ENCODE results near the gene CARD6. TPM values are rescaled to one million over a fixed set of nuclear protein-coding genes. Genes with fewer than 3 reads are reported as not detected.

CARD6 gene
- total RNA-seq, 1 donor from 2014 or later: 1.7 TPM

Other genes starting within 250 kb of the CARD6 start
- gene PTGER4, start 161.5 kb upstream of the CARD6 start, total RNA-seq: 49.1 and 53.0 TPM in 2 replicates
- gene TTC33, start 85.4 kb upstream of the CARD6 start, total RNA-seq: 22.7 and 23.1 TPM in 2 replicates
- 44.8 and 49.1 TPM in 2 replicates for gene PRKAA1, start 43.0 kb upstream of the CARD6 start, total RNA-seq
- 1,546 and 1,565 TPM in 2 replicates for gene RPL37, start 6.1 kb upstream of the CARD6 start, total RNA-seq
- not detected in 2 replicates for gene C7, start 68.1 kb downstream of the CARD6 start, total RNA-seq
- not detected in 2 replicates for gene MROH2B, start 230.0 kb downstream of the CARD6 start, total RNA-seq

All from activated CD4-positive, alpha-beta T cell treated with anti-CD3 and anti-CD28 coated beads, Interleukin-2, amount 10 ng/mL, durations not matched to agents 24 days and 14 days (primary cell).